Aorta (tissue), 5 donors: ENCODE data around the gene OR52E5. TPM values are rescaled to one million over a fixed set of nuclear protein-coding genes. Genes with fewer than 3 reads are reported as not detected.

ENCODE experiments used
- ATAC-seq: fragments of 200-7000 bp; cut with Tn5 transposase; one replicate; pipeline ENCODE4 v1.9.1; 2022; ENCODE audit warnings: moderate library complexity; ENCODE audit not compliant: low FRiP score
- DNase-seq, 2 donors: peaks; one replicate each; pipeline ENCODE4 v3.0.0-alpha.2; 2020
- H3K27ac ChIP-seq, 2 donors: one replicate each; pipeline ENCODE4 v1.5.1; 2013; ENCODE audit warnings: low read length in 2 of 2, mild to moderate bottlenecking in 2 of 2, moderate library complexity in 2 of 2, control low read depth in 1 of 2, inconsistent platforms in 1 of 2, low read depth in 1 of 2
- H3K27me3 ChIP-seq, 2 donors: one replicate each; pipeline ENCODE4 v1.6.1; 2013; ENCODE audit warnings: control low read depth in 1 of 2, low read length in 1 of 2, mild to moderate bottlenecking in 1 of 2, moderate library complexity in 1 of 2; ENCODE audit not compliant: insufficient read depth in 2 of 2, control insufficient read depth in 1 of 2
- H3K36me3 ChIP-seq, 2 donors: one replicate each; pipeline ENCODE4 v1.6.1; 2013; ENCODE audit warnings: control low read depth in 1 of 2, low read length in 1 of 2, mild to moderate bottlenecking in 1 of 2; ENCODE audit not compliant: insufficient read depth in 2 of 2, control insufficient read depth in 1 of 2
- H3K4me1 ChIP-seq, 2 donors: one replicate each; pipeline ENCODE4 v1.6.1; 2013; ENCODE audit warnings: low read length in 2 of 2, control low read depth in 1 of 2, mild to moderate bottlenecking in 1 of 2, moderate library complexity in 1 of 2; ENCODE audit not compliant: insufficient read depth in 2 of 2, control insufficient read depth in 1 of 2
- H3K4me3 ChIP-seq, 2 donors: one replicate each; pipeline ENCODE4 v1.5.1; 2013; ENCODE audit warnings: low read length in 2 of 2, control low read depth in 1 of 2, mild to moderate bottlenecking in 1 of 2
- H3K9me3 ChIP-seq: one replicate; pipeline ENCODE4 v1.6.1; 2013; ENCODE audit warnings: mild to moderate bottlenecking, low read length; ENCODE audit not compliant: control insufficient read depth
- WGBS, 2 donors: extraction: QIAGEN DNeasy Blood & Tissue Kit; methylation state at CpG; one replicate each; pipeline ENCODE4 v1.1.7; 2013; 5-methylcytosine and 5-hydroxymethylcytosine counted together
- intact Hi-C, 2 donors: fragments of 100-400 bp; cut with DNase I; formaldehyde crosslinking; loops; one replicate each; pipeline versions ENCODE4 v1.14.2 to v1.15.0; 2022
- polyA plus RNA-seq, 2 donors: library from polyadenylated mRNA; stranded (reverse); fragments of 200-250 nt; gene quantifications; one replicate each; pipeline ENCODE4 v1.2.3, GENCODE V29; 2013
- total RNA-seq, 2 donors: library from RNA; stranded (reverse); fragmentation: NEBNext Ultra II Directional; extraction: Animal tissue kit (Norgen Biotek cat#: 25700); gene quantifications; one replicate each; pipeline ENCODE4 v1.2.1, GENCODE V29; 2021
- donor health status: healthy with polysubstance abuse.
- donor health status: Bipolar disorder and iron deficiency.
- donor health status: DM: no; HTN: no; CAD: no.
- donor health status: DM: no; HTN: no; CAD: no.
- donor health status: DM: yes; HTN: yes; CAD: no.

Gene OR52E5
- total and polyA plus RNA-seq, 4 donors, result not detected

DNA sequence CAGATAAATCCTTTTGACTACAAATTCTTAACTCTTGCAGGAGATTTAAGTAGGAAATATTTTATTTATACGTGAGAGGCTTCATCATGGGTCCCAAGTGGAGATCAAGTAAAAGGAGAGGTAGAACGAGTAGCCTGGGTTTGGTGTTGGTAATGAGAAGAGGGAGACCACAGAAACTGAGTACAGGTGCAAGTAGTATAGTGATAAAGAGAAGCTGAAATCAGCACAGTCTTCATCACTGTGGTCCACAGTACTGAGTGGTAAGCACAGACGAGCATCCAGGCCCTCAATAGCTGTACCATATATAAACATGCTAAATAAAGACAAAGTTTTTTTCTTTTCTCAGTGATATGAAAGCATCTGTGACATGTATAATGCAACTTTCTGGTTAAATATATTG, 5.8 kb upstream of the OR52E5 start:
- DNase-seq, result no peak
- Histone ChIP-seq H3K27me3 (no peaks in the 10 kb centered on the region), H3K9me3 (no peaks in the 10 kb centered on the region), H3K4me1 (no peaks in the 10 kb centered on the region), H3K27ac (no peak overlapping the region), H3K4me3 (no peak overlapping the region), H3K36me3 (no peaks in the 10 kb centered on the region)
- WGBS, 2 donors, result 70 to 73% methylated on average over 3 of the region's 3 CpGs
- ATAC-seq, result no peak
- intact Hi-C loops, result no loop called here

DNA sequence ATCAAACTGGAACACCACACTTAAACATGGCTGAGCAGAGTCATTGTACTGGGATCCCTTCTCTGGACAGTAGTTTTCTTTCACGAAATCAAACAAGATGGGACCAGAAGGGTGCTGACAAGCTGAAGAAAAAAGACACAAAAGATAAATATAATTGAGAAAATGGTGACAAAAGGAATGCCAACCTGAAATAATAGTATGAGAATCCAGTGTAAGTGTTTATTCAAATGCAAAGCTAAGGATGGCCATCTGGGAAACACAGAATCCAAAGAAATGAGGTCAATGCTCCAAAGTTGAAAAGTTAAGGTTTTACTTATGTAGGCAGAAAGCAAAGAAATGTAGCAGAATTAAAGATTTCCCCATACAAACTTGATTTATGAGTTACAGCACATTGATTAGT, 5.3 kb upstream of the OR52E5 start:
- no peak overlapping the region for H3K27ac ChIP-seq
- intact Hi-C loops, result no loop called here
- ATAC-seq (no peak), DNase-seq (no peak)
- no peaks in the 10 kb centered on the region for H3K9me3 ChIP-seq
- H3K36me3 ChIP-seq, result no peaks in the 10 kb centered on the region
- no peak overlapping the region for H3K4me3 ChIP-seq
- WGBS, 2 donors, result 48 to 61% methylated on average over 1 of the region's 1 CpG
- H3K4me1 ChIP-seq, result no peaks in the 10 kb centered on the region
- H3K27me3 ChIP-seq, result no peaks in the 10 kb centered on the region

DNA sequence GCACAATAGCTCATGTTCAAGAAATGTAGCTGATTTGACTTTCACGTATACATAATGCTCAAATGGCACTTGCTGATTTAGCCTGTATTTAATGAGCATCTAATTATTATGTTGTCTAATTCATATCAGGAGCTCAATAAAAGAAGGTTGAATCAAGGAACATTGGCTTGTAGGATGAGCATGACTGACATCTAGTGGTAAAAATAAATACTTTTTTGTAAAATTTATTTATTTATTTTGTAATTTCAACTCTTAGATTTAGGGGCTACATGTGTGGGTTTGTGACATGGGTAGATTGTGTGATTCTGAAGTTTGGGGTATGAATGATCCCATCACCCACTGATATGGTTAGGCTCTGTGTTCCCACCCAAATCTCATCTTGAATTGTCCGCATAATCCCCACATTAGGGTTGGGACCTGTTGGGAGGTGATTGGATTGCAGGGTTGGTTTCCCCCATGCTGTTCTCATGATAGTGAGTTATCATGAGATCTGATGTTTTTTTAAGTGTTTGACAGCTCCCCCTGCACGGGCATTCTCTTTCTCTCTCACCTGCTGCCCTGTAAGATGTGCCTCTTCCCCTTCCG, 1.7 kb upstream of the OR52E5 start:
- no peak for ATAC-seq
- no peaks in the 10 kb centered on the region for H3K4me1 ChIP-seq
- 61 to 68% methylated on average over 4 of the region's 4 CpGs for WGBS, 2 donors
- intact Hi-C loops, result no loop called here
- H3K27ac ChIP-seq, result no peak overlapping the region
- H3K27me3 ChIP-seq, result no peaks in the 10 kb centered on the region
- H3K4me3 ChIP-seq, result no peak overlapping the region
- no peaks in the 10 kb centered on the region for H3K36me3 ChIP-seq
- no peaks in the 10 kb centered on the region for H3K9me3 ChIP-seq
- no peak for DNase-seq

DNA sequence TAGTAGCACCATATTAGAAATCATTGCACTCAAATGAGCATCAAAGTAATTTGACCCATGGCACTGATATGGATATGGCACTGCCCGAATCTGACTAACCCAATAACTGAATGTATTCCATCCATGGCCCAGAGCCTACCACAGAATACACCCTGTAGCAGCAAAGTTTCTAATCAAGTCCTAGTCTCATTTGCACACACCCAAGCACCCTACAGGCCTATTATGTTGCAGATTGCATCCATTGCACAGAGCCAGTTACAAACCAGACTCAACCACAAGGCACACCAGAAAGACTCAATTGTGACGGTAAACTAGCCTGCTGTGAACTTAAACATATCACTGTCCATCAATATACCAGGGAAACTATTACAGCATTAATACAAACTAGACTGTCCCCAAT, 6.5 kb downstream of the OR52E5 start:
- Histone ChIP-seq H3K27ac (no peak overlapping the region), H3K36me3 (no peaks in the 10 kb centered on the region), H3K4me3 (no peak overlapping the region), H3K27me3 (no peaks in the 10 kb centered on the region), H3K9me3 (no peaks in the 10 kb centered on the region), H3K4me1 (no peaks in the 10 kb centered on the region)
- 75 to 86% methylated on average over 2 of the region's 2 CpGs for WGBS, 2 donors
- intact Hi-C loops, result no loop called here
- ATAC-seq (no peak), DNase-seq (no peak)

DNA sequence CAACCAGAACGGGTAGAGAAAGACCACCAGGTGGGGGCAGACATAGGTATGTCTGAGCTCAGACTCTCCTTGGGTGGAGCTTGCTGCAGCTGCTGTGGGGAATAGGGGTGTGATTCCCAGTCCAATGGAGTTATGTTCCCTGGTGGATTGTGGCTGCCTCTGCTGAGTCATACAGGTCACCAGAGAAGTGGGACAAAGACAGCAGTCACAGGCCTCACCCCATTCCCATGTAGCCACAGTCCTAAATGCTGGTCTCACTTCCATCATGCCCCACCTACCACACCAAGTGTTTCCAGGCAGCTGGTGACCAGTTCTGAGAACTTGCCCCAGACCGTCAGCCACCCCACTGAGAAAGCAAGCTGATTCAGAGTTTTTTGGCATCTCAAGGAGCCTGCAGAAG, 17.5 kb downstream of the OR52E5 start:
- no peaks in the 10 kb centered on the region for H3K27me3 ChIP-seq
- intact Hi-C loops, result no loop called here
- no peak for ATAC-seq
- no peak for DNase-seq
- H3K27ac ChIP-seq, result no peak overlapping the region
- H3K4me1 ChIP-seq, result no peaks in the 10 kb centered on the region
- no peak overlapping the region for H3K4me3 ChIP-seq
- 61 to 66% methylated on average over 2 of the region's 2 CpGs for WGBS, 2 donors
- H3K36me3 ChIP-seq, result no peaks in the 10 kb centered on the region
- peaks cover 5% of the 10 kb centered on the region for H3K9me3 ChIP-seq

DNA sequence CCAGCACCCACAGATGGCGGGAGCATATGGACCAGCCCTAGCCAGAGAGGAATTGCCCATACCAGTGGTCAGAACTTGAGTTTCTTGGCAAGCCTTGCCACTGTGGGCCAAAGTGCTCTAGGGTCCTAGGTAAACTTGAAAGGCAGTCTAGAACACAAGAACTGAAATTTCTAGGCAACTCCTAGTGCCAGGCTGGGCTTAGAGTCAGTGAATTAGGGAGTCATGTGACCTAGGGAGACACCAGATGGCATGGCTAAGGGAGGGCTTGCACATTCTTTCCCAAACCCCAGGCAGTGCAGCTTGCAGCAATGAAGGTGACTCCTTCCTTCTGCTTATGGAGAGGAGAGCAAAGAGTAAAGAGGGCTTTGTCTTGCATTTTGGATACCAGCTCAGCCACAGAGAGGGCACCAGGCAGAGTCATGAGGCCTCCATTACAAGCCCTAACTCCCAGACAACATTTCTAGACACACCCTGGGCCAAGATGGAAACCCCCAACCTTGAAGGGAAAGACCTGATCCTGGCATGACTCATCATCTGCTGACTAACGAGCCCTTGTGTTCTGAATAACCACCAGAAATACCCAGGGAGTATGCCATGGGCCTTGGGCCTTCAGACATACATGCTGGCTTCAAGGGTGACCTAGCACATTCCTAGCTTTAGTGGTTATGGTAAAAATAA, 29.9 kb downstream of the OR52E5 start:
- 54 to 72% methylated on average over 2 of the region's 2 CpGs for WGBS, 2 donors
- no peak overlapping the region for H3K27ac ChIP-seq
- ATAC-seq, result no peak
- no peak overlapping the region for H3K4me3 ChIP-seq
- no peaks in the 10 kb centered on the region for H3K36me3 ChIP-seq
- intact Hi-C loops, result no loop called here
- DNase-seq, result no peak
- no peaks in the 10 kb centered on the region for H3K4me1 ChIP-seq
- H3K27me3 ChIP-seq, result no peaks in the 10 kb centered on the region
- H3K9me3 ChIP-seq, result peaks cover 5% of the 10 kb centered on the region

DNA sequence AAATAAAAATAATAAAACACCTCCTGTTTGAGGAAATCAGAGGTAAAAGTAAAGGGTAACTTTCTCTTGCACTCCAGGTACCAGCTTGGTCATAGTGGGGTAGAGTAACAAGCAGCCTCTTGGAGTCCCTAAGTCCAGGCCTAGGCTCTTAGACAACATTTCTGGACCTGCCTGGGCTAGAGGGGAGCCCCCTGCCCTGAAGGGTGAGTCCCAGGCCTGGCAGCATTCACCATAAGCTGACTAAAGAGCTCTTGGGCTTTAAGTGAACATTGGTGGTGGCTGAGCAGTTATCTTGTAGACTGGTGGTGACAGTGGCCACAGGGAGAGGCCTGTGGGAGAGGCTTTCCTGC, 30.4 kb downstream of the OR52E5 start:
- ATAC-seq, result no peak
- intact Hi-C loops, result no loop called here
- Histone ChIP-seq H3K27me3 (no peaks in the 10 kb centered on the region), H3K4me1 (no peaks in the 10 kb centered on the region), H3K36me3 (no peaks in the 10 kb centered on the region), H3K4me3 (no peak overlapping the region), H3K27ac (no peak overlapping the region), H3K9me3 (peaks cover 5% of the 10 kb centered on the region)
- no peak for DNase-seq

DNA sequence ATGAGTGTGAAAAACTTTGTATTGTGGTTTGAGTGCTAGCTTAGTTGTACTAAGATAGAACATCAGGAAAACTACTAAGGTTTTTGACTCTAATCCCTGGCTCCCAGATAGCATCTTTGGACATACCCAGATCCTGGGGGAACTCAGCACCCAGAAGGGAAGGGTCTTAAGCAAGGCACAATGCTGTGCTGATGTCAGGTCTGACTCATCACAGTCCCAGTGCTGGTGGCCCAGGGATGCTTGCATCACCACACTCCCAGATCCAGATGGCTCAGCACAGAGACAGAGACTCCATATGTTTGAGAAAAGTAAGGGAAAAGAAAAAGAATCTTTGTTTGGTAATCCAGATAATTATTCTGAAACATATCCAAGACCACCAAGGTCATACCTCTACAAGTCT, 30.8 kb downstream of the OR52E5 start:
- Histone ChIP-seq H3K36me3 (no peaks in the 10 kb centered on the region), H3K9me3 (peaks cover 5% of the 10 kb centered on the region), H3K4me1 (no peaks in the 10 kb centered on the region), H3K27me3 (no peaks in the 10 kb centered on the region), H3K4me3 (no peak overlapping the region), H3K27ac (no peak overlapping the region)
- ATAC-seq, result no peak
- DNase-seq, result no peak
- intact Hi-C loops, result no loop called here

DNA sequence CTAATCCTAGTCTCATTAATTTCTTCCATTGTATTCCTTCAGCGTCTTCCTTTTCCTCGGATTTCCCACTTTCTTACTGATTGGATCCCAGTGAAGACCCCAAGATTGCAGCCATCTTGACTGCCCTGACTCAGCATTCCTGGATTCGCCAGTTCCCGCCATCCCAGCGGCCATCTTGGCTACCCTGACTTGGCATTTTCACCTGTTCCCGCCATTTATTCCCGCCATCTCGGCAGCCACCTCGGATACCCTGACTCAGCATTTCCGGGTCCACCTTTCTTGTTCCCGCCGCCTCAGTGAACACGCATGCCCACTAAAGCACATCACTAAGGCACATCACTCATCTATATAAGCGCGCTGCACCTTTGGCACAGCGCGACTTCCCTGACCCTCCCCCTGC, 35.3 kb downstream of the OR52E5 start:
- no peaks in the 10 kb centered on the region for H3K4me1 ChIP-seq
- H3K36me3 ChIP-seq, result no peaks in the 10 kb centered on the region
- H3K9me3 ChIP-seq, result peaks cover 5% of the 10 kb centered on the region
- no peak overlapping the region for H3K27ac ChIP-seq
- intact Hi-C loops, result no loop called here
- ATAC-seq, result no peak
- no peak for DNase-seq
- H3K4me3 ChIP-seq, result no peak overlapping the region
- 93 to 95% methylated on average over 17 of the region's 17 CpGs for WGBS, 2 donors
- H3K27me3 ChIP-seq, result no peaks in the 10 kb centered on the region
